A172 (cell line): ENCODE results near the gene ABHD14A. TPM values are rescaled to one million over a fixed set of nuclear protein-coding genes. Genes with fewer than 3 reads are reported as not detected.
"Not testable (repeated sequence)": the region's sequence is repeated elsewhere in the genome, so short reads cannot be mapped to it uniquely, and the experiment has no call there.

ENCODE experiments used
- DNase-seq: peaks from one replicate; pipeline ENCODE4 v3.0.0-alpha.2; 2015; ENCODE audit warnings: low spot score
- total RNA-seq: library from RNA; depleted of rRNA; stranded (reverse); fragments of >200 nt; shearing (Covaris generic); gene quantifications from 2 replicates; pipeline ENCODE4 v1.2.3, GENCODE V29; 2014; rRNA removed

Gene ABHD14A
- total RNA-seq = 4.2 and 10.2 TPM in 2 replicates

GRCh38 chr3:51974963-51975851, at the start of gene ABHD14A:
Gene ABHD14A, plus strand, starts transcription at chr3:51975064. Its CDS starts 72 bp downstream, at chr3:51975136.
- DNase-seq = no peak

- DNase-seq = no peak
Measured at GRCh38 chr3:51927061-51927977, 47.5 kb upstream of the ABHD14A start.

DNA sequence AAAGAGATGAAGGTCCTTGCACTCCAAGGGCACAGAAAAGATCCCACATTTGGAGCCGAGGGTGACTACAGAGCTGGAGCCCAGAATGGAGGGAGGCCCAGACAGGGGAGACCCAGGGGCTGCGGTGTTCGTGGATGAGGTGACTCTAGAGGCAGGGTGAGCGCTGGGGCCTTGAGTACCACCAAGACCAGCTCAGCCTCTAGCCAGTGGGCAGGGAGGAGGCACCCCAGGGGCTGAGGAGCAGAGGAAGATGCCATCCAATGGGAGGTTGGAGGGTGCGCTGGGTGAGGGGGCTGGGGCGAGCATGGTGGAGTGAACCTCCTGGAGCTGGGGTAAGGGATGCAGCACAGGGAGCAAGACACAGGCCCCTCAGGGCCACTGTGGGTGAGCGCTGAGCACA, 46.4 kb upstream of the ABHD14A start:
- DNase-seq = no peak

- not testable (repeated sequence) for DNase-seq
Measured at GRCh38 chr3:51928981-51929380, 45.9 kb upstream of the ABHD14A start.

DNA sequence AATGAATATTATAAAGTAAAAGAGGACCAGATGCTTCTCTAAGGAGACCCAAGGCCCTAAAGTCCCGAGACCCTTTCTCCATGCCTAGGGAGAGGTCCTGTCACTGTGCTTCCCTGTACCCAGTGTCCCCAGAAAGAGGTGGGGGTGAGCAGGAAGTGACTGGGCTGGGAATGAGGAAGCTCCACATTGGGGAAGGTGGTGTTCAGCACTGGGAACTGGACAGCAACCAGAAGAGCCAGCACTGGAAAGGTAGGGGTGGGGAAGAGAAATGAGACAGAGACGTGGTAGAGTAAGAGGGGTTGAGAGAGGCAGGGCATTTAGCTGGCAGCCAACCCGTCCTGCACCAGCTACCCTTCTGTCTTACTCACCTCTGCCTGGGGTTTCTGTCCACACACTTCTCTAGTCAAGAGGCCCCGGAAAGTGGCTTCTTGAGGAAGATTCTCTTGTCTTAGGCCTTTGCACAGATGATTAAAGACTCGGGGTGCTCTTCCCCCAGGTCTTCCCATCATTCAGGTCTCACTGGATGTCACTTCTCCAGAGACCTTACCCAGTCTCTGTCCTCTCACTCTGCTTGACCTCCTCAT, 45.4 kb upstream of the ABHD14A start:
- DNase-seq = peak; percentile 16

DNA sequence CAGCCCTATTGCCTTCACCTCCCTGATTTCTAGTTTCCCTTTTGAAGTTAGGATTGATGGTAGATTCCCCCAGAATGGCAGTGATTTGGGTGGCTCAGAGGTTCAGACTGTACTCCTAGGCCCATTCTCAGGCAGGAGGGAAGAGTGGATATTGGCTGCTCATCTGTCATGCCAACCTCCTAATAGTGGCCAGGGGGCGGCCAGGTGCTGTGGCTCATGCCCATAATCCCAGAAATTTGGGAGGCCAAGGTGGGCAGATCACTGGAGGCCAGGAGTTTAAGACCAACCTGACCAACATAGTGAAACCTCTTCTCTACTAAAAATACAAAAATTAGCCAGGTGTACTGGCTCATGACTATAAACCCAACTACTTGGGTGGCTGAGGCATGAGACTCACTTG, 44.4 kb upstream of the ABHD14A start:
- DNase-seq = no peak

GRCh38 chr3:51931756-51932155, 43.1 kb upstream of the ABHD14A start:
- DNase-seq = no peak

DNA sequence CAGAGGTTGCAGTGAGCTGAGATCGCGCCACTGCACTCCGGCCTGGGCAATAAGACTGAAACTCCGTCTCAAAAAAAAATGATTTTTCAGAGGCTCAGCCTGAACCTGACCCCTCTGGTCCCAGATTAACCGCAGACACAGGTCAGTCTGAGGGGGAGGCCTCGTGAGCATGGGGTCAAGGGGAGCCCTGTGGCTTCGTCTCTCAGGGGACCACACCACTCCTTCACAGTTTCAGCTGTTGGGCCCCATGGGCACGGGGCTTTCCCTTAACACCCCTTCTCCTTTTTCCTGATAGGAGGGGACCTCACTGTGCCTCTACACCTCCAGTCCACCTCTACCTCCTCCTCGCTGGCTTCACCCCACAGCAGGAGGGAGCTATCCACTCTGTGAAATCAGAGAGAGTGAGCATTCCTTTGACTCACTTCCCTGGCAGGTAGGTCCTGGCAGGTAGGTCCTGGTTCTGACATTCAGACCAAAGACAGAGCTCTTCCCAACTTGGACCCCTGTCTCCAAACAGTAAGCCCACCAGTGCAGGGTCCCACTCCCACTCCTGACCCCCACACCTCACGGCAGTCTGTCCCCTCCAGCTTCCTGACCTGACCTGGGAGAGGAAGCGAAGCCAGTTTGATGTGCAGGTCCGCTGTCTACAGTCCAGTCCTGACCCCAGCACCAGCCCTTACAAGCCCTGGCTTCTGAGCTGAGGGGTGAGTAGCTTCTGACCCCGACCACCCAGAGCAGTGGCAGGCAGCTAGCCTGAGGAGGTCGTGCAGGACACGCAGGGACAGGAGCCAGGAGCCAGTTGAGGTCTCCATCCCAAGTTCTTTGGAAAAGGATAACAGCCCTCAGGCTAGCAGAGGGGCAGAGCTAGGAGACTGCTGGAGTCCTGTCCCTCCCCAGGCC, 42.1 kb upstream of the ABHD14A start:
- DNase-seq = no peak

DNA sequence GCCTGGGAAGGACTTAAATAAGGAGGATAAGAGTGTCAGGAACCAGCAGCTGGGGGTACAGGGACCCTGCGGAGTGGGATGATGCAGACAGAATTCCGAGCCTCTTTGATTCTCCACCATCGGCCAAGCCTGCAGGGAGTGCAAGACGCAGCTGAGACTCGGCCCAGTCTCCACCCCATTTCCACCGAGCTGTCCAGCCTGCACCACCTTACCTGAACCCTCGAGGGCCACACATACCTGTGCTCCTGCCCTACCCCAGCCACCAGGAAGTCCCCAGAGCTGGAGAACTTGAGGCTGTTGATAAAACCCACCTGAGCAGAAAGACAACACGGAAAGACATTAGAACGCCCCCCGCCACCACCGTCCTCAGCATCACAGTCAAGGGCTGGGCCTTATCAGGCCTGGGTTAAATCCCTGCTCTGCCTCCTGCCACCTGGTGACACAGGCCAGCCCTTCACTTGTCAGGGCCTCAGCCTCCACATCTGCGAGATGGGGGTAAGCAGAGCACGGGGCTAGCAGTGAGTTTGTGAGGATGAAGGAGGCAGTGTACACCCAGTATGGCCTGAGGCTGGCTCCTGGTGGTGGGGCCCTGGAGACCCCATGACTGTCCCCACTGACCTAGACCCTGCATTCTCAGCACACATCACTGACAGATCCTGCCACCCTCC, 41.3 kb upstream of the ABHD14A start:
- no peak for DNase-seq

- DNase-seq = no peak
Measured at GRCh38 chr3:51934139-51934850, 40.6 kb upstream of the ABHD14A start.

DNA sequence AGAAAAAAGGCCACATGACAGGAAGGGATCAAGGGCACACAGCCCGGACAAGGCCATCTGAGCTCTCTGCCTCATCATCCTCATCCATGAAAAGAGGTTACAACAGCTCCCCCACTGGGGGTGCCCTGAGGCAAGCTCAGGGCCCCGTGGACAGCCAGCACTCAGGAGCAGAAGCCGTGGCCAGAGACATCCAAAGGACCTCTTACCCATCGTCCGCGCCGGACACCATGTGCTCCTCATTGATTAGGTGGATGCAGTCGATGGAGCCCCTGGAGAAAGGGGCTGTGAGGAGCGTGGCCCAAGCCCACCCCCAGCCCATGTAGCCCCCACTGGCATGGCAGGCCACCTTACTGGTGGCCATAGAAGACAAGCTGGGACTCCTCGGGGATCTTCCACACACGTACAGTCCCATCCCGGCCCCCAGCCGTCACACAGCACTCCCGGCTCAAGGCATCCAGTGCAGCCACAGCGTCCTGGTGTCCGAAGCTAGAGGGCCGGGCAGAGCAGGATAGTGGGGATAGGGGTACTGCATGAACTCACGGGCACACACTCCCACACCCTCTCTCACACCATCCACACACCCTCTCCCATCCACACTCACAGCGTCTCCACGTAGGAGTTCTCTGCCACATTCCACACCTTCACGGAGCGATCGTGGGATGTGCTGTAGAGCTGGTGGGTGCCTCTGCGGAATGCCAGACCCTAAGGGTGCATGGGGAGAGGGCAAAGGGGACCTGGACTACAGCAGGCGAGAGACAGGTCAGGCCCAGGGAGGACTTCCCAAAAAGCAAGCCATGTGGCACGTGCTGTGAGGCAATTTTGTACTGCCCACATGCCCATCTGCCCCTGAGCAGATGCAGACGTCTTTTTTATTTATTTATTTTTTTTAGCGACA, 39.6 kb upstream of the ABHD14A start:
- DNase-seq = no peak

- DNase-seq = no peak
Measured at GRCh38 chr3:51935886-51936755, 38.7 kb upstream of the ABHD14A start.

DNA sequence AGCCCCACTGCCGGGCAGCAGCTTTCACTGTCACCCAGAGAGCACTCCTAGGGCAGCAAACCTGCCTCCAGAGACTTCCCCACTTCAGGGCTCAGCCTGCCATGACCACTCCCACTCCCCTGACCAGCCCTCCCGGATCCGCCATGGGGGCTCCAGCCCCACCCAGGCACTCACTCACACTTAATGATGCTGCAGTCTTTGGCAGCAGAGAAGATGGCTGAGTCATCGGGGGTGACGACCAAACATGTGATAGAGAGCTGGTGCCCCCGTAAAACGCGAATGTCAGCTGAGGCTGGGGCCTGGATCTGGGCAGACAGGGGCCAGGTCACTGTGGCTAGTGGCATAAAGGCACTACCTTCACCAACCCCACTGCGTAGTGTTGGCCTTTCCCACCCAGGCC, 37.9 kb upstream of the ABHD14A start:
- DNase-seq = peak; percentile 59

GRCh38 chr3:51937611-51938450, 37.0 kb upstream of the ABHD14A start:
- DNase-seq = no peak

DNA sequence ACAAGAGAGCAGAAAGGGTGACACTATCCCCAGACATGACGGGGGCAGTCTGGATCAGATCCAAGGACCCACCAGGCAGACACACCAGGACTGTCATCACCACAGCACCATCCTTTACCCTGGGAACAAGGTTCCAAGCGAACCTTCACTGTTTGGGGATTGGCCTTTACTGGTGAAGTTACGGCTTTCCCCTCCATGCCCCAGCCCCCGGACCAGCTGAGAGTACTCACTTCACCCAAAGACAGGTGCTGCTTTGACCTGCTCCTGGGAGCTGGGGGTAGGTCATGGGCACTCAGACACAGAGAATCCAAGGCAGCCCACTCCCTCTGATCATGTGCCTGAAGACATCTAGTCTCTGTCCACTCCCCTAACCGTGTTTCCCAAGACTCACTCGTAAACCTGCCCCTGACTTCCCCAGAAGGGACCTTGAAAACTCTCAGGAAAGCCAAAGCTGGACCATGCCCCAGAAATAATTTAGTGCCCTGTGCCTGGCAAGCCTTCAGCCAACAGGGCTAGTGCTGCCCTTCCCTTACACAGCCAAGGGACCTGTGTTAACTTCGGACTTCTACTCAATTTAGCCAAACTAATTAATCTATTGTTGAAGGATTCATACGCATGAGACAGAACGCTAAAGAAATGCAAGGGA, 36.0 kb upstream of the ABHD14A start:
- DNase-seq = no peak
